ENCODE results near the gene PHF5A.

PHF5A gene

DNA sequence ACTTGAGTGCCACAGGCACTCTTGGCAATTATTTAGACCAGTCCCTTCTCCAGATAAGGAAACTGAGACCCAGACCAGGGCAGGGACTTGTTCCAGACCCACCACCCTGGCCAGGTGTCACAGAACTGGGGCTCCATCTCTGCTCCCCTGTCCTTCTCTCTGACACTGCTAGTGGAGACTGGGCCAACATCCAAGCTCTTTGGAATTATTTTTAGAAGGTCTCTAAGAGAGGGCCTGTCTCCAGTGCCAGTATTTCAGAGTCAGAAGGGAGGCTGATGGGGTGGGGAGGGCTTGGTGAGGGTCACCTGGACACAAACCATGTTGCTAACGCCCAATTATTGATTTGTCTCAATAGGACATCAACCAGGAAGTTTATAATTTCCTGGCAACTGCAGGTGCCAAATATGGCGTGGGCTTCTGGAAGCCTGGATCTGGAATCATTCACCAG lies 43.1 kb upstream of the PHF5A start:
- H3K4me3 ChIP-seq (ENCODE audit: low read depth, low read length) = no peak overlapping the region
- DNase-seq (ENCODE audit: low read depth) = no peak
- TF ChIP-seq CTCF (IDR thresholded peaks at IDR 0.05; ENCODE audit: control insufficient read depth, extremely low read depth, insufficient read depth) = no peak

- TF ChIP-seq CTCF (IDR thresholded peaks at IDR 0.05; ENCODE audit: control insufficient read depth, extremely low read depth, insufficient read depth) = no peak
Measured at GRCh38 chr22:41508770-41509170, 40.3 kb upstream of the PHF5A start.

GRCh38 chr22:41507330-41508063 lies 39.0 kb upstream of the PHF5A start:
- DNase-seq (ENCODE audit: low read depth) = no peak
- TF ChIP-seq CTCF (IDR thresholded peaks at IDR 0.05; ENCODE audit: control insufficient read depth, extremely low read depth, insufficient read depth) = no peak
- no peak overlapping the region for H3K4me3 ChIP-seq (ENCODE audit: low read depth, low read length)

More at GRCh38 chr22:41508770-41509170, 40.3 kb upstream of the PHF5A start:
- DNase-seq (ENCODE audit: low read depth) = no peak
- H3K4me3 ChIP-seq (ENCODE audit: low read depth, low read length) = no peak overlapping the region

DNA sequence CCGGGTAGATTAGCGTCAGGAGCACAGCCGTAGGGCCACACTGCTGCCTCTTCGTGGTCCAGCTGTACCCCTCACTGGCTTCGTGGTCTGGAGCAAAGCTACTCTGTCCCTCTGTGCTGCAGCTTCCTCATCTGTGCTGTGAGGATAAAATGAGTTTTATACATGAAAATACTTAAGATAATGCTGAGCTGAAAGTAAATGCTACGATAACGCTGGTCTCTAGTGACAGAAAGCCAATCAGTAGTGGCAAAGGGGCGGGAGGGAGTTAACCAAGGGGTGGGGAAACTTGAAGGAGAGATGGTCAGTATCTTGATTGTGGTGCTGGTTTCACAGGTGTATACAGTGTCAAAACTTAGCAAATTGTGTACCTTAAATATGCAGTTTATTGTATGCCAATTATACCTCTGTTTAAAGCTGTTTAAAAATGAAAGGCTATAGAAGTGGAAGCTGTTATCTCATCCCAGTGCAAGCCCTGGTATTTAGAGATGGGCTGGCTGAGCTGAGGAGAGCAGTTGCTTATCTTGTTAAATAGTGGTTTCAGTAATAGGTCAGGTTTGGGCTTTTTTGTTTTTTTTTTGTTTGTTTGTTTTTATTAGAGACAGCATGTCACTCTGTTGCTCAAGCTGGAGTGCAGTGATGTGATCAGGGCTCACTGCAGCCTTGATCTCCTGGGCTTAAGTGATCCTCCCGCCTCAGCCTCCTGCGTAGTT lies 37.2 kb upstream of the PHF5A start:
- no peak for DNase-seq (ENCODE audit: low read depth)
- TF ChIP-seq CTCF (IDR thresholded peaks at IDR 0.05; ENCODE audit: control insufficient read depth, extremely low read depth, insufficient read depth) = no peak
- no peak overlapping the region for H3K4me3 ChIP-seq (ENCODE audit: low read depth, low read length)

DNA sequence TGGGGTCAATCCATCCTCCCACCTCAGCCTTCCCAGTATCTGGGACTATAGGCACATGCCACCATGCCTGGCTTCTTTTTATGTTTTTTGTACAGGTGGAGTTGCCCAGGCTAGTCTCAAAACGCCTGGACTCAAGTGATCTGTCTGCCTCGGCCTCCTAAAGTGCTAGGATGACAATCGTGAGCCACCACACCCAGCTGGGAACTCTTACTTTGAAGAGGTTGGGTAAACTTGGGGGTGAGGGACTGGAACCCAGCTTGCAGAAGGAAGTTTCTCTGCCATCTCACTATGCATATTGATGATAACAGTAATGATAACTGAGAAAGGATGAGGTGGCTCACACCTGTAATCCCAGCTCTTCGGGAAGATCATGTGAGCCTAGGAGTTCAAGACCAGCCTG lies 36.3 kb upstream of the PHF5A start:
- H3K4me3 ChIP-seq (ENCODE audit: low read depth, low read length) = no peak overlapping the region
- no peak for TF ChIP-seq CTCF (IDR thresholded peaks at IDR 0.05; ENCODE audit: control insufficient read depth, extremely low read depth, insufficient read depth)
- no peak for DNase-seq (ENCODE audit: low read depth)

GRCh38 chr22:41504397-41504796 lies 35.9 kb upstream of the PHF5A start:
- H3K4me3 ChIP-seq (ENCODE audit: low read depth, low read length) = no peak overlapping the region
- no peak for TF ChIP-seq CTCF (IDR thresholded peaks at IDR 0.05; ENCODE audit: control insufficient read depth, extremely low read depth, insufficient read depth)
- no peak for DNase-seq (ENCODE audit: low read depth)

Measured in LNCaP clone FGC (cell line).